Panc1 (cell line): Measurements from ENCODE around the gene NEUROD1. TPM values are rescaled to one million over a fixed set of nuclear protein-coding genes. Genes with fewer than 3 reads are reported as not detected.

Experiments used
- ATAC-seq: fragments of 200-7000 bp; cut with Tn5 transposase; 2 replicates; pipeline ENCODE4 v1.9.1; 2020; ENCODE audit warnings: mild to moderate bottlenecking, moderate library complexity
- BruUV-seq: library from RNA; stranded (reverse); fragments of 400-500 nt; replicated peaks from 2 replicates; lab custom pipeline; 2021; lab: Mats Ljungman, UMichigan
- CTCF ChIA-PET: fragments of 300-600 bp; sonication (Branson Sonifier 250); formaldehyde crosslinking; loops from one replicate; lab custom pipeline; 2022; ENCODE audit warnings: antibody characterized with exemption; lab: Charles Lee
- POLR2A ChIA-PET: fragments of 300-600 bp; sonication (Branson Sonifier 250); formaldehyde crosslinking; loops from one replicate; lab custom pipeline; 2022; ENCODE audit warnings: antibody characterized with exemption; lab: Charles Lee
- DNase-seq: peaks from one replicate; pipeline ENCODE4 v3.0.0-alpha.2; 2010; ENCODE audit warnings: low read depth, low spot score
- H3K27ac ChIP-seq: 2 replicates; pipeline ENCODE4 v1.5.1; 2011; ENCODE audit warnings: mild to moderate bottlenecking, low read length, inconsistent platforms
- H3K27me3 ChIP-seq: fragments of 200-500 bp; sonication (Bioruptor generic); 2 replicates; pipeline ENCODE4 v1.6.0; 2014; ENCODE audit warnings: low read length, inconsistent platforms; ENCODE audit not compliant: control insufficient read depth, insufficient read depth
- H3K36me3 ChIP-seq: fragments of 200-500 bp; sonication (Bioruptor generic); 2 replicates; pipeline ENCODE4 v1.5.1; 2014; ENCODE audit warnings: inconsistent platforms, mild to moderate bottlenecking, low read length, moderate library complexity; ENCODE audit not compliant: control insufficient read depth, insufficient read depth
- H3K4me1 ChIP-seq: 2 replicates; pipeline ENCODE4 v1.5.1; 2011; ENCODE audit warnings: inconsistent platforms, mild to moderate bottlenecking, low read length, moderate library complexity; ENCODE audit not compliant: control insufficient read depth, insufficient read depth
- H3K4me3 ChIP-seq, 2 experiments: 2 replicates each; pipeline ENCODE4 v1.5.1; 2011 to 2012; ENCODE audit warnings: low read depth in 2 of 2, low read length in 2 of 2, mild to moderate bottlenecking in 2 of 2, inconsistent platforms in 1 of 2, moderate library complexity in 1 of 2
- H3K9me3 ChIP-seq: fragments of 200-500 bp; sonication (Bioruptor generic); 2 replicates; pipeline ENCODE4 v1.5.1; 2014; ENCODE audit warnings: low read depth, mild to moderate bottlenecking, inconsistent platforms, low read length, moderate library complexity; ENCODE audit not compliant: control insufficient read depth, insufficient read depth
- POLR2AphosphoS5 ChIP-seq: IDR thresholded peaks from 2 replicates; pipeline ENCODE4 v1.6.1; 2012; ENCODE audit warnings: mild to moderate bottlenecking, low read depth, low read length, moderate library complexity
- REST ChIP-seq, 2 experiments: IDR thresholded peaks; 2 replicates each; pipeline ENCODE4 v1.6.1; 2011 to 2012; ENCODE audit warnings: low read depth in 2 of 2, control low read depth in 1 of 2, low read length in 1 of 2, mild to moderate bottlenecking in 1 of 2, moderate library complexity in 1 of 2; ENCODE audit not compliant: insufficient read depth in 1 of 2
- SIN3A ChIP-seq: IDR thresholded peaks from 2 replicates; pipeline ENCODE4 v1.6.1; 2012; ENCODE audit warnings: low read depth, mild to moderate bottlenecking, low read length, moderate library complexity, borderline replicate concordance; ENCODE audit not compliant: insufficient read depth
- TCF7L2 ChIP-seq: IDR thresholded peaks from 2 replicates; pipeline ENCODE4 v1.6.1; 2011; ENCODE audit warnings: mild to moderate bottlenecking, low read depth, low read length, inconsistent platforms
- in situ Hi-C: cut with HindIII; loops from 2 replicates; pipeline ENCODE4 v1.10.0; 2016; ENCODE audit warnings: low sequenced_read_pairs, low pct_unique_long_range_greater_than_20kb
- intact Hi-C: fragments of 100-400 bp; cut with micrococcal nuclease; formaldehyde crosslinking; loops from one replicate; pipeline ENCODE4 v1.10.0; 2022; ENCODE audit not compliant: unreplicated experiment
- total RNA-seq: library from RNA; stranded (reverse); gene quantifications from one replicate; pipeline ENCODE4 v1.2.1, GENCODE V29; 2021; ENCODE audit not compliant: unreplicated experiment
- TF ChIP-seq, protein P1 (sequence below): fragments of 450-650 bp; IDR thresholded peaks from 2 replicates; pipeline ENCODE4 v1.5.1; 2017; ENCODE audit warnings: mild to moderate bottlenecking

NEUROD1 gene
- total RNA-seq, 1 experiment from 2014 or later = not detected

DNA sequence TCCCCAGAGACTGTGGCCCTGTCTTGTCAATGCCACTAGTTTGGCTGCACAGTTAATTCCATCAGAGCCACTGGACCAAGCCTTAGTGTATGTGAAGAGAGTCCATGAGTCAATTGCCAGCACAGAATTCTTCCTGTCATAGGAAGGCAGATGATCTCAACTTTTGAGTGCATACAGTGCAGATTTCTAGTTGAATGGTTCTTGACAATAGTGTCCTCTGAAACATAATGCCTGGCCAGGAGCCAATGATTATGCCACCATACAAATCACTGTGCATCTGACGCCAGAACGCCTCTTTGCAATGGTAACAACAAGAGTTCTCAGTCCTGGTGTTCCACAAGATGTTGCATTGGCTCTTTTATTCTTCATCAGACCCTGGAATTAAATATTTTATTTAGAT is 7.1 kb downstream of the NEUROD1 start:
- intact Hi-C loops = no loop called here
- TF ChIP-seq POLR2AphosphoS5 (no peak), SIN3A (no peak), REST (IDR thresholded peaks at IDR 0.05; ENCODE audit: insufficient read depth in 1 of 2, low read depth in 2 of 2, low read length in 1 of 2) (no peak), TCF7L2 (no peak)
- TF ChIP-seq, protein P1, sequence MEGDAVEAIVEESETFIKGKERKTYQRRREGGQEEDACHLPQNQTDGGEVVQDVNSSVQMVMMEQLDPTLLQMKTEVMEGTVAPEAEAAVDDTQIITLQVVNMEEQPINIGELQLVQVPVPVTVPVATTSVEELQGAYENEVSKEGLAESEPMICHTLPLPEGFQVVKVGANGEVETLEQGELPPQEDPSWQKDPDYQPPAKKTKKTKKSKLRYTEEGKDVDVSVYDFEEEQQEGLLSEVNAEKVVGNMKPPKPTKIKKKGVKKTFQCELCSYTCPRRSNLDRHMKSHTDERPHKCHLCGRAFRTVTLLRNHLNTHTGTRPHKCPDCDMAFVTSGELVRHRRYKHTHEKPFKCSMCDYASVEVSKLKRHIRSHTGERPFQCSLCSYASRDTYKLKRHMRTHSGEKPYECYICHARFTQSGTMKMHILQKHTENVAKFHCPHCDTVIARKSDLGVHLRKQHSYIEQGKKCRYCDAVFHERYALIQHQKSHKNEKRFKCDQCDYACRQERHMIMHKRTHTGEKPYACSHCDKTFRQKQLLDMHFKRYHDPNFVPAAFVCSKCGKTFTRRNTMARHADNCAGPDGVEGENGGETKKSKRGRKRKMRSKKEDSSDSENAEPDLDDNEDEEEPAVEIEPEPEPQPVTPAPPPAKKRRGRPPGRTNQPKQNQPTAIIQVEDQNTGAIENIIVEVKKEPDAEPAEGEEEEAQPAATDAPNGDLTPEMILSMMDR = no peak

GRCh38 chr2:181672255-181673008 is 7.9 kb downstream of the NEUROD1 start:
- Histone ChIP-seq H3K27ac (no peak overlapping the region), H3K36me3 (no peaks in the 10 kb centered on the region), H3K4me1 (no peaks in the 10 kb centered on the region), H3K4me3 (no peak overlapping the region), H3K9me3 (no peaks in the 10 kb centered on the region), H3K27me3 (peaks cover 10% of the 10 kb centered on the region; the same call in 1 of the 2 replicates)
- in situ Hi-C loops (no loop called here), intact Hi-C loops (no loop called here)
- no peak for ATAC-seq
- DNase-seq = no peak
- ChIA-PET POLR2A (no interaction called here), CTCF (no interaction called here)
- TF ChIP-seq REST (IDR thresholded peaks at IDR 0.05; ENCODE audit: insufficient read depth in 1 of 2, low read depth in 2 of 2, low read length in 1 of 2) (no peak), SIN3A (no peak), TCF7L2 (no peak), POLR2AphosphoS5 (no peak)
- TF ChIP-seq, protein P1 = no peak
- BruUV-seq = no TSS peak

More for the DNA sequence above, 7.1 kb downstream of the NEUROD1 start:
- ATAC-seq (no peak), DNase-seq (no peak)
- in situ Hi-C loops = no loop called here
- ChIA-PET CTCF (no interaction called here), POLR2A (no interaction called here)
- Histone ChIP-seq H3K9me3 (no peaks in the 10 kb centered on the region), H3K4me1 (no peaks in the 10 kb centered on the region), H3K36me3 (no peaks in the 10 kb centered on the region), H3K27ac (no peak overlapping the region), H3K27me3 (peaks cover 10% of the 10 kb centered on the region), H3K4me3 (no peak overlapping the region)
- no TSS peak for BruUV-seq
